ENCODE measurements around the gene SLC22A14. TPM values are rescaled to one million over a fixed set of nuclear protein-coding genes. Genes with fewer than 3 reads are reported as not detected.

The SLC22A14 gene
- total RNA-seq, 6 experiments from 2014 or later = 0.12 to 0.29 (median 0.12) TPM; not detected in 3

GRCh38 chr3:38313695-38314094 lies 31.6 kb downstream of the SLC22A14 start:
- Histone ChIP-seq H3K4me3 (no peak overlapping the region), H3K27ac (no peak overlapping the region), H3K9me3 (no peaks in the 10 kb centered on the region), H3K36me3 (no peaks in the 10 kb centered on the region), H3K4me1 (no peaks in the 10 kb centered on the region), H3K27me3 (no peaks in the 10 kb centered on the region)
- TF ChIP-seq POLR2A (IDR thresholded peaks at IDR 0.05) = no peak
- TF ChIP-seq, protein P1, sequence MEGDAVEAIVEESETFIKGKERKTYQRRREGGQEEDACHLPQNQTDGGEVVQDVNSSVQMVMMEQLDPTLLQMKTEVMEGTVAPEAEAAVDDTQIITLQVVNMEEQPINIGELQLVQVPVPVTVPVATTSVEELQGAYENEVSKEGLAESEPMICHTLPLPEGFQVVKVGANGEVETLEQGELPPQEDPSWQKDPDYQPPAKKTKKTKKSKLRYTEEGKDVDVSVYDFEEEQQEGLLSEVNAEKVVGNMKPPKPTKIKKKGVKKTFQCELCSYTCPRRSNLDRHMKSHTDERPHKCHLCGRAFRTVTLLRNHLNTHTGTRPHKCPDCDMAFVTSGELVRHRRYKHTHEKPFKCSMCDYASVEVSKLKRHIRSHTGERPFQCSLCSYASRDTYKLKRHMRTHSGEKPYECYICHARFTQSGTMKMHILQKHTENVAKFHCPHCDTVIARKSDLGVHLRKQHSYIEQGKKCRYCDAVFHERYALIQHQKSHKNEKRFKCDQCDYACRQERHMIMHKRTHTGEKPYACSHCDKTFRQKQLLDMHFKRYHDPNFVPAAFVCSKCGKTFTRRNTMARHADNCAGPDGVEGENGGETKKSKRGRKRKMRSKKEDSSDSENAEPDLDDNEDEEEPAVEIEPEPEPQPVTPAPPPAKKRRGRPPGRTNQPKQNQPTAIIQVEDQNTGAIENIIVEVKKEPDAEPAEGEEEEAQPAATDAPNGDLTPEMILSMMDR (IDR thresholded peaks at IDR 0.05) = no peak
- no peak for DNase-seq
- no peak for ATAC-seq
- WGBS (ENCODE audit: insufficient coverage, low coverage, low lambda C conversion rate, missing lambda C conversion rate) = 73% methylated on average over 11 of the region's 11 CpGs
- intact Hi-C loops (cut with DNase I) = no loop called here

GRCh38 chr3:38314112-38314763 lies 32.1 kb downstream of the SLC22A14 start:
- no peak for ATAC-seq
- intact Hi-C loops (cut with DNase I) = no loop called here
- Histone ChIP-seq H3K27me3 (no peaks in the 10 kb centered on the region), H3K27ac (no peak overlapping the region), H3K4me3 (no peak overlapping the region), H3K36me3 (no peaks in the 10 kb centered on the region), H3K4me1 (no peaks in the 10 kb centered on the region), H3K9me3 (no peaks in the 10 kb centered on the region)
- no peak for DNase-seq
- WGBS (ENCODE audit: insufficient coverage, low coverage, low lambda C conversion rate, missing lambda C conversion rate) = 28% methylated on average over 2 of the region's 4 CpGs
- TF ChIP-seq, protein P1 (IDR thresholded peaks at IDR 0.05) = no peak
- no peak for TF ChIP-seq POLR2A (IDR thresholded peaks at IDR 0.05)

DNA sequence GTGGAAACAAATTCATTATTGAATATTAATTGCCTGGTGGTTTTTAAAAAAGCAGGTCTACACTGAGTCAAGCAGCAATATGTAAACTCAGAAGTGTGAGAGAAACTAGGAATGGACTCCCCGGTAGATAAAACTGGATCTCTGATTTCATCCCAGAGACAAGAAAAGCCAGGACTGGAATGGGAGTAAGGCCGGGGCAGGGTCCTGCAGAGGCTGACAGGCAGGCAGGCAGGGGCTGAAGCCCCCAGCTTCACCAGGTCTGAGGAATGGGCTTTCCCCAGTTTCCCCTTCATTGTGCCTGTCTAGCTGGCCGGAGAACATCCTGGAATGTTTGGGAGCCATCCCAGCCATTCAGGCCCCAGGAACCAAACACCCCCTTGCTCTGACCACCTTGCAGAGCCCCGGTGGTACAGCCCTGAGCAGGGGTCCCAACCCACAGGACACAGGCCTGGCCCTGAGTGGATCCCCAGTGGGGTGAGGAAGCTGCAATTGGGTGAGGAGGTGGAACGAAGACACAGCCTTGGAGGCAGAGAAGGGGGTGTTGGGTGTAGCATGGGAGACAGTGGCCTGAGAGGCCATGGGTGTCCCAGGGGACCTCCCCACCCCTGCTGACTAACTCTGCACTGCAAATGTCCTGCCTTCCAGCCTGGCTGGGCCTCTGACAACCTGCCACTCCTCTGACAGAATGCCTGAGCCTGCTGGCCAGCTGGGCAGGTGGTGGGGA lies 32.8 kb downstream of the SLC22A14 start:
- ATAC-seq (no peak), DNase-seq (no peak)
- Histone ChIP-seq H3K27me3 (no peaks in the 10 kb centered on the region), H3K27ac (no peak overlapping the region), H3K36me3 (no peaks in the 10 kb centered on the region), H3K4me1 (no peaks in the 10 kb centered on the region), H3K9me3 (no peaks in the 10 kb centered on the region), H3K4me3 (no peak overlapping the region)
- TF ChIP-seq POLR2A (IDR thresholded peaks at IDR 0.05) = no peak
- TF ChIP-seq, protein P1 (IDR thresholded peaks at IDR 0.05) = no peak
- intact Hi-C loops (cut with DNase I) = no loop called here
- WGBS (ENCODE audit: insufficient coverage, low coverage, low lambda C conversion rate, missing lambda C conversion rate) = 14% methylated on average over 1 of the region's 5 CpGs

DNA sequence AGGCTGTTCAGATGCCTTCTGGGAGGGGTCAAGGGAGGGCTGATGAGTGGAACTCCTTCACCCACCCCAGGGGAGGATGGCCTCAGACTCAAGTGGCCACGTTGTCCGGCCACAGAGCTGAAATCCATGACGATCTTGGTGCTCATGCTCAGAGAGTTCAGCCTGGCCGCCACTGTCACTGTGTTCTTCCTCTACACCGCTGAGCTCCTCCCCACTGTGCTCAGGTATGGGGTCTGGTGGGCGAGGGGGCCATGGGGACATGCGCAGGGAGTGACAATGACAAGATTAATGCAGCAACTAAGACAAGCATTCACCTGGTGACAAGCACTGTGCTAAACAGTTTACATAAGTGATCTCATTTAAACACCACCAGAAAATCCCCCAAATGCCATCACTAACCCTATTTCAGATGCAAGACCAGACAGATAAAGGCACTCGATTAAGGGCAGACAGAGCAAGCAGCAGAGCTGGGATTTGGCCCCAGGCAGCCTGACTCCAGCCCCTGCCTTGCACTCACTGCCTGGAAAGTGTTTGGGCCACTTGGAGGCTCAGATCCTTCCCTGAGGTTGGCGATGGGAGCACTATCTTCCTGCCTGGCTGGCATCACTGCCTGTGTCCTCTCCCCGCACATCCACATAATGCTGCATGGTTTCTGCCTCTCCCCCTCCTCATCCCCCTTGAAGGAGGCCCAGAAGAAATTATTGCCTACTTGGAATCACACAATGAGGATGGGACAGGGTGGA lies 33.6 kb downstream of the SLC22A14 start:
- DNase-seq (no peak), ATAC-seq (no peak)
- Histone ChIP-seq H3K27ac (no peak overlapping the region), H3K36me3 (no peaks in the 10 kb centered on the region), H3K9me3 (no peaks in the 10 kb centered on the region), H3K4me1 (no peaks in the 10 kb centered on the region), H3K4me3 (no peak overlapping the region), H3K27me3 (no peaks in the 10 kb centered on the region)
- intact Hi-C loops (cut with DNase I) = no loop called here
- 81% methylated on average over 4 of the region's 10 CpGs for WGBS (ENCODE audit: insufficient coverage, low coverage, low lambda C conversion rate, missing lambda C conversion rate)
- no peak for TF ChIP-seq POLR2A (IDR thresholded peaks at IDR 0.05)
- TF ChIP-seq, protein P1 (IDR thresholded peaks at IDR 0.05) = no peak
